IPS-20b (cell line): ENCODE data around the gene PRICKLE3.

ENCODE experiments used
- H3K27ac ChIP-seq: one replicate; pipeline ENCODE4 v1.5.1; 2013; ENCODE audit warnings: low read length
- H3K27me3 ChIP-seq: 2 replicates; pipeline ENCODE4 v1.6.1; 2013; ENCODE audit warnings: mild to moderate bottlenecking, low read length, inconsistent platforms; ENCODE audit not compliant: insufficient read depth
- H3K36me3 ChIP-seq: 2 replicates; pipeline ENCODE4 v1.6.1; 2013; ENCODE audit warnings: low read depth, mild to moderate bottlenecking, inconsistent platforms, low read length, moderate library complexity; ENCODE audit not compliant: insufficient read depth
- H3K4me1 ChIP-seq: 2 replicates; pipeline ENCODE4 v1.6.1; 2013; ENCODE audit warnings: mild to moderate bottlenecking, control low read depth, inconsistent platforms, low read length, moderate library complexity; ENCODE audit not compliant: insufficient read depth
- H3K4me3 ChIP-seq: 2 replicates; pipeline ENCODE4 v1.5.1; 2013; ENCODE audit warnings: mild to moderate bottlenecking, low read length, inconsistent platforms
- H3K9ac ChIP-seq: 2 replicates; pipeline ENCODE4 v1.6.1; 2013; ENCODE audit warnings: low read depth, mild to moderate bottlenecking, inconsistent platforms, low read length, moderate library complexity
- H3K9me3 ChIP-seq: 2 replicates; pipeline ENCODE4 v1.6.1; 2013; ENCODE audit warnings: mild to moderate bottlenecking, low read depth, low read length, inconsistent platforms; ENCODE audit not compliant: insufficient read depth

Gene PRICKLE3

DNA sequence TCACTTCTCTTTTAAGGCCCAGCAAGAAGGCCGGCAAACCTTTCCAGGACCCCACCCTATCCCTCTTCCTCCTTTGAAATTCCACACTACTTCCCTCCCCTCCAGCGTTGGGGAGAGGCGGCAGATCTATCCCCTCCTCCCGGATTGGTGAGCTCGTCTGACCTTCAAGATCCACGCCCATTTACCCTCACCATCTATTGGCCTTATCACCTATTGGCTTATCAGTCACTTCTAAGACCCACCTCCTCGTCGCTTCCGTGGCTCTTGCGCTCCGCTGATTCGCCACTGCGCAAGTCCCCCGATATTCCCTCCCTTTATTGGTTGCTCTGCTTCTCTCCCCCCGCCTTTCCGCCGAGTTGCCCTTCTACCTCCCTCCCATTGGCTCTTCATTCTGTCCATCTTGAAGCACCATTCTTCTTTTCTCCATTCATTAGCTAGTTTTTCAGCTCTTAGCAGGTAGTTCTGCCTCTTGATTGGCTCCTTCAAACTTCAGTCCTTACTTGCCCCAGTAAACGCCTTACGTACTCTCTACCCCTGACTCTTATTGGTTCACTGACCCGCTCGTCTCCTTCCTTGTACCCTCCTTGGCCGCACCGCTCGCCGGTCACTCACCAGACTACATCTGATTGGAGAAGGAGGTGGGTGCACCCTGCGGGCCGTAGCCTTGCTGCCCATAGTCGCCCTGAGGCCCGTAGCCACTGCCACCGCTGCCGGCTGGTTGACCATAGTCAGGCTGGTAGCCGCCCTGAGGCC lies 4.8 kb upstream of the PRICKLE3 start:
- Histone ChIP-seq H3K9ac (peak overlapping the region; percentile 80; the same call in 1 of the 2 replicates), H3K4me1 (no peaks in the 10 kb centered on the region; the same call in 1 of the 2 replicates), H3K9me3 (no peaks in the 10 kb centered on the region), H3K27ac (no peak overlapping the region), H3K4me3 (peak overlapping the region; percentile 84), H3K27me3 (no peaks in the 10 kb centered on the region), H3K36me3 (no peaks in the 10 kb centered on the region)

GRCh38 chrX:49189606-49190005 lies 3.4 kb upstream of the PRICKLE3 start:
- no peaks in the 10 kb centered on the region for H3K36me3 ChIP-seq
- no peaks in the 10 kb centered on the region for H3K9me3 ChIP-seq
- H3K27me3 ChIP-seq = no peaks in the 10 kb centered on the region
- no peak overlapping the region for H3K4me3 ChIP-seq
- H3K4me1 ChIP-seq = no peaks in the 10 kb centered on the region; the same call in 1 of the 2 replicates
- no peak overlapping the region for H3K9ac ChIP-seq
- no peak overlapping the region for H3K27ac ChIP-seq

GRCh38 chrX:49188468-49189076 lies 2.4 kb upstream of the PRICKLE3 start:
- H3K9me3 ChIP-seq = no peaks in the 10 kb centered on the region
- no peak overlapping the region for H3K9ac ChIP-seq
- H3K27me3 ChIP-seq = no peaks in the 10 kb centered on the region
- H3K4me3 ChIP-seq = no peak overlapping the region
- no peaks in the 10 kb centered on the region for H3K36me3 ChIP-seq
- H3K27ac ChIP-seq = no peak overlapping the region
- no peaks in the 10 kb centered on the region; the same call in 1 of the 2 replicates for H3K4me1 ChIP-seq

DNA sequence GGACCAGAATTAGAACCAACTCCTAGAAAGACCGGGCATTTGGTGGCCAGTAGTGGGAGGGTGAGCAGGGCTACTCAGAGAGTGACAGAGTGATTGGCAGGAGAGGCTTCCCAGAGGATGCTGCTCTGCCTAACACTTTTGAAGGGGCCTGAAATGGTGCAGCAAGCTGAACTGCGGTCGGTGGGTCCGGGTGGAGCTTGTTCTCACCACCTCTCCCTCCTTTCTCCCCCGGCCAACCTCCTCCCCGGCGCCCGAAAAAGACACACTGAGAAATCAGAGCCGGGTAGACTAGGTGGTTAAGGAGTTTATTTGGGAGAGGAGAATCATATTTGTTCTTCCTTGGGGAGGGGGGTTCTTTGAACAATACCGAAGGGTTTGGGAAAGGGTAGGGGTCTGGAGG lies 1.4 kb upstream of the PRICKLE3 start:
- H3K27ac ChIP-seq = no peak overlapping the region
- H3K36me3 ChIP-seq = no peaks in the 10 kb centered on the region
- peak overlapping the region; percentile 27; the same call in 1 of the 2 replicates for H3K9ac ChIP-seq
- H3K27me3 ChIP-seq = no peaks in the 10 kb centered on the region
- H3K4me3 ChIP-seq = peak overlapping the region; percentile 61; the same call in 1 of the 2 replicates
- H3K4me1 ChIP-seq = no peaks in the 10 kb centered on the region; the same call in 1 of the 2 replicates
- no peaks in the 10 kb centered on the region for H3K9me3 ChIP-seq

DNA sequence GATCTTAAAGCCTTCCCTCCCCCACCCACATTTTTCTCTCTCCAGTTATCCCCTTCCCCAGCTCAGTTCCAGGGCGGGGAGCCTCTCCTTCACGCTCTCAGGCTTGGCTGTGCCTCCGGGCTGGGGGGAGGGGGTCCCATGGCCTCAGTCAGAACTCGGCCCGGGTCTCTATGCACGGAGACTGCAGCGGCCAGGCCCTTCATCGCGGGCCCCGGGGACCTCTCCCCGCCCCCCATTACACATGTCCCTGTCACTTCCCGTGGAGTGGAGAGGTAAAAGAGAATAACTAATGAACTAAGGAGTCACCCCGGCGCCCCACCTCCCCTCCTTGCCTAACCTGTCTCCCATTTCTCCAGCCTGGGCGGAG lies 838 bp upstream of the PRICKLE3 start:
- peak overlapping the region; percentile 27; the same call in 1 of the 2 replicates for H3K9ac ChIP-seq
- no peak overlapping the region for H3K27ac ChIP-seq

GRCh38 chrX:49184294-49185281 lies 1.6 kb downstream of the PRICKLE3 start:
- H3K4me3 ChIP-seq = peak overlapping the region; percentile 62
- H3K4me1 ChIP-seq = no peaks in the 10 kb centered on the region; the same call in 1 of the 2 replicates
- H3K36me3 ChIP-seq = no peaks in the 10 kb centered on the region; the same call in 1 of the 2 replicates
- no peak overlapping the region for H3K27ac ChIP-seq
- no peaks in the 10 kb centered on the region for H3K27me3 ChIP-seq
- peak overlapping the region; percentile 51; the same call in 1 of the 2 replicates for H3K9ac ChIP-seq
- no peaks in the 10 kb centered on the region for H3K9me3 ChIP-seq

More for the DNA sequence above, 838 bp upstream of the PRICKLE3 start:
- H3K9me3 ChIP-seq = no peaks in the 10 kb centered on the region
- no peaks in the 10 kb centered on the region for H3K36me3 ChIP-seq
- no peaks in the 10 kb centered on the region for H3K27me3 ChIP-seq
- H3K4me3 ChIP-seq = peak overlapping the region; percentile 61
- no peaks in the 10 kb centered on the region; the same call in 1 of the 2 replicates for H3K4me1 ChIP-seq

- Histone ChIP-seq H3K27me3 (no peaks in the 10 kb centered on the region), H3K27ac (no peak overlapping the region), H3K36me3 (no peaks in the 10 kb centered on the region; the same call in 1 of the 2 replicates), H3K9ac (no peak overlapping the region), H3K4me1 (no peaks in the 10 kb centered on the region; the same call in 1 of the 2 replicates), H3K4me3 (peak overlapping the region; percentile 26; the same call in 1 of the 2 replicates), H3K9me3 (no peaks in the 10 kb centered on the region)
Measured at GRCh38 chrX:49183701-49184281, 2.4 kb downstream of the PRICKLE3 start.

GRCh38 chrX:49179358-49179757 lies 6.8 kb downstream of the PRICKLE3 start:
- Histone ChIP-seq H3K36me3 (peaks cover 4% of the 10 kb centered on the region; the same call in 1 of the 2 replicates), H3K4me1 (no peaks in the 10 kb centered on the region), H3K27ac (no peak overlapping the region), H3K9ac (no peak overlapping the region), H3K27me3 (no peaks in the 10 kb centered on the region), H3K4me3 (no peak overlapping the region), H3K9me3 (no peaks in the 10 kb centered on the region)

DNA sequence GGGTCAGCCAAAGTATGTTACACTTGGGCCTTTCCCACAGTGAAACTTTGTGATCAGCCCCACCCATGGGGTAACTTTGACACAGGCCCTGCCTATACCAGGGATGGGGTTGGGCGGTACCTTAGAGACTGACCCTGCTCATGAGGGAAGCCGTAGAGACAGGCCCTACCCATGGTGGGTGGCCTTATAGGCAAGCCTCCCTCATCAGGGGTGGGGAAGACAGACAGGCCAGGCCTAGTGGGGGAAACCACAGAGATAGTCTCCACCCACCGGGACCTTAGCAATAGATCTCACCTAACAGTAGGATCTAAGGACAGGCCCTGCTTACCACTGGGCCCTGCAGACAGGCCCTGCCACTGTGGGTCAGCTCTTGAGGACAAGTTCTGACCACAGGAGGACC lies 7.6 kb downstream of the PRICKLE3 start:
- Histone ChIP-seq H3K9ac (no peak overlapping the region), H3K27me3 (no peaks in the 10 kb centered on the region), H3K9me3 (no peaks in the 10 kb centered on the region), H3K4me1 (no peaks in the 10 kb centered on the region), H3K36me3 (peaks cover 4% of the 10 kb centered on the region; the same call in 1 of the 2 replicates), H3K27ac (no peak overlapping the region), H3K4me3 (no peak overlapping the region)

DNA sequence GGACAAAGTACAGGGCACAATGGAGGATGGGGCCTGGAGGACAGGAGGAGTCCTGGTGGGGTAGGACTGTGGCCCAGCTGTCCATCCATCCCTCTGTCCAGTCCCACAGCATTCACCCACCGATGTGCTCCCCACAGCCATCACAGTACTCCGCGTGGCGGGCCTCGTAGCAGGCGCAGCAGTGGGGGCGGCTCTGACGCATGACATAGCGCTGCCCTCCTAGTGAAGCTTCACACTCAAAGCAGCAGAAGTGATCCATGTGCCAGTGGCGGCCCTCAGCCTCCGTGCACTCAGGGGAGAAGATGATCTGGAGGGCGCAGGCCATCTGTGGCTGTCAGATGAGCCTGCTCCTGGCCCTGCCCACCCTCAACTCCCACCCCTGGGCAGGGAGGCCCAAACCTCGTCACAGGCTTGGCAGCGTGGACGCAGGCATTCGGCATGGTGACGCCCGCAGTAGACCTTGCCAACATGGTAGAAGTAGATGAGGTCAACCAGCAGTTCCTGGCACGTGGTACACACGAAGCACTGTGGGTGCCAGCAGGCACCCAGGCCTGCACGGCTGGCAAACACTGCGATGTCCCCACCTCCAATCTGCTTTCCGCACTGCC lies 8.2 kb downstream of the PRICKLE3 start:
- H3K4me3 ChIP-seq = no peak overlapping the region
- peaks cover 4% of the 10 kb centered on the region for H3K27me3 ChIP-seq
- no peak overlapping the region for H3K27ac ChIP-seq
- H3K9ac ChIP-seq = no peak overlapping the region
- H3K36me3 ChIP-seq = peaks cover 4% of the 10 kb centered on the region; the same call in 1 of the 2 replicates
- no peaks in the 10 kb centered on the region for H3K4me1 ChIP-seq
- no peaks in the 10 kb centered on the region for H3K9me3 ChIP-seq
